Measurements from ENCODE around the gene SLC12A6.

Gene SLC12A6

DNA sequence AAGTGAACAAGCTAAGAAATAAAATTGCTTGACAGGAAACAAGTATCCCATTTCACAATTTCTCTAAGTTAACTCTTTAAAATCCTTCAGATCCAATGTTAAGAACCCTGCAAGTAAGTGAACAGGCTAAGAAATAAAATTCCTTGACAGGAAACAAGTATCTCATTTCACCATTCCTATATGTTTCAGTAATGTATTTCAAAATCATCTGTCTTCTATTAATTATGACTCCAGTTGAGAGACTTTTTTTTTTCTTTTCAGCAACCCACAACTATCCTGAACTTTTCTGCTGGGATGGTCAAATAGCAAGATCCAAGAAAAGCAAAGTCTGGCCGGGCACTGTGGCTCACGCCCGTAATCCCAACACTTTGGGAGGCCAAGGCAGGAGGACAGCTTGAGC is 2.4 kb upstream of the SLC12A6 start:
- H3K27me3 ChIP-seq (ENCODE audit: control insufficient read depth, insufficient read depth, low read length), result peaks cover 6% of the 10 kb centered on the region; the same call in 1 of the 2 replicates
- no peak overlapping the region for H3K9ac ChIP-seq (ENCODE audit: low read length)
- peaks cover 5% of the 10 kb centered on the region; the same call in 1 of the 2 replicates for H3K4me1 ChIP-seq (ENCODE audit: control insufficient read depth, insufficient read depth, low read length)
- H3K9me3 ChIP-seq (ENCODE audit: control insufficient read depth, insufficient read depth, low read depth, low read length), result no peaks in the 10 kb centered on the region
- H3K27ac ChIP-seq (ENCODE audit: low read depth, low read length), result no peak overlapping the region
- no peak overlapping the region for H3K4me3 ChIP-seq (ENCODE audit: low read depth, low read length)
- peaks cover 14% of the 10 kb centered on the region for H3K36me3 ChIP-seq (ENCODE audit: control insufficient read depth, insufficient read depth, low read length)

DNA sequence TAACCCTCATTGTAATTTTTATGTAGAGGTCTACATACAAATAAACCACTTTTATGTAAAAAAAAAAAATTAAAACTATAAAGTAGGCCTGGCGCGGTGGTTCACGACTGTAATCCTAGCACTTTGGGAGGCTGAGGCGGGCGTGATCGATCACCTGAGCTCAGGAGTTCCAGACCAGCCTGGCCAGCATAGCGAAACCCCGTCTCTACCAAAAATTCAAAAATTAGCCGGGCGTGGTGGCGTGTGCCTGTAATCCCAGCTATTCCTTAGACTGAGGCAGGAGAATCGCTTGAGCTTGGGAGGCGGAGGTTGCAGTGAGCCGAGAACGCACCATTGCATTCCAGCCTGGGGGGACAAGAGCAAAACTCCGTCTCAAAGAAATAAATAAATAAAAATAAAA is 766 bp upstream of the SLC12A6 start:
- H3K4me1 ChIP-seq (ENCODE audit: control insufficient read depth, insufficient read depth, low read length), result peaks cover 5% of the 10 kb centered on the region; the same call in 1 of the 2 replicates
- H3K36me3 ChIP-seq (ENCODE audit: control insufficient read depth, insufficient read depth, low read length), result peaks cover 14% of the 10 kb centered on the region
- H3K27ac ChIP-seq (ENCODE audit: low read depth, low read length), result no peak overlapping the region
- peaks cover 6% of the 10 kb centered on the region; the same call in 1 of the 2 replicates for H3K27me3 ChIP-seq (ENCODE audit: control insufficient read depth, insufficient read depth, low read length)
- no peak overlapping the region for H3K9ac ChIP-seq (ENCODE audit: low read length)
- H3K4me3 ChIP-seq (ENCODE audit: low read depth, low read length), result peak overlapping the region; percentile 91
- H3K9me3 ChIP-seq (ENCODE audit: control insufficient read depth, insufficient read depth, low read depth, low read length), result no peaks in the 10 kb centered on the region

GRCh38 chr15:34336991-34337556 is 507 bp downstream of the SLC12A6 start:
- Histone ChIP-seq H3K36me3 (ENCODE audit: control insufficient read depth, insufficient read depth, low read length) (peaks cover 14% of the 10 kb centered on the region), H3K9me3 (ENCODE audit: control insufficient read depth, insufficient read depth, low read depth, low read length) (no peaks in the 10 kb centered on the region), H3K27ac (ENCODE audit: low read depth, low read length) (no peak overlapping the region), H3K4me1 (ENCODE audit: control insufficient read depth, insufficient read depth, low read length) (peaks cover 5% of the 10 kb centered on the region; the same call in 1 of the 2 replicates), H3K9ac (ENCODE audit: low read length) (peak overlapping the region; percentile 63), H3K4me3 (ENCODE audit: low read depth, low read length) (peak overlapping the region; percentile 91), H3K27me3 (ENCODE audit: control insufficient read depth, insufficient read depth, low read length) (peaks cover 6% of the 10 kb centered on the region; the same call in 1 of the 2 replicates)

GRCh38 chr15:34336231-34336990 is 1.2 kb downstream of the SLC12A6 start:
- H3K9me3 ChIP-seq (ENCODE audit: control insufficient read depth, insufficient read depth, low read depth, low read length), result no peaks in the 10 kb centered on the region
- H3K9ac ChIP-seq (ENCODE audit: low read length), result peak overlapping the region; percentile 63
- H3K4me1 ChIP-seq (ENCODE audit: control insufficient read depth, insufficient read depth, low read length), result peaks cover 5% of the 10 kb centered on the region; the same call in 1 of the 2 replicates
- peaks cover 10% of the 10 kb centered on the region for H3K36me3 ChIP-seq (ENCODE audit: control insufficient read depth, insufficient read depth, low read length)
- peak overlapping the region; percentile 91 for H3K4me3 ChIP-seq (ENCODE audit: low read depth, low read length)
- no peak overlapping the region for H3K27ac ChIP-seq (ENCODE audit: low read depth, low read length)
- peaks cover 6% of the 10 kb centered on the region; the same call in 1 of the 2 replicates for H3K27me3 ChIP-seq (ENCODE audit: control insufficient read depth, insufficient read depth, low read length)

DNA sequence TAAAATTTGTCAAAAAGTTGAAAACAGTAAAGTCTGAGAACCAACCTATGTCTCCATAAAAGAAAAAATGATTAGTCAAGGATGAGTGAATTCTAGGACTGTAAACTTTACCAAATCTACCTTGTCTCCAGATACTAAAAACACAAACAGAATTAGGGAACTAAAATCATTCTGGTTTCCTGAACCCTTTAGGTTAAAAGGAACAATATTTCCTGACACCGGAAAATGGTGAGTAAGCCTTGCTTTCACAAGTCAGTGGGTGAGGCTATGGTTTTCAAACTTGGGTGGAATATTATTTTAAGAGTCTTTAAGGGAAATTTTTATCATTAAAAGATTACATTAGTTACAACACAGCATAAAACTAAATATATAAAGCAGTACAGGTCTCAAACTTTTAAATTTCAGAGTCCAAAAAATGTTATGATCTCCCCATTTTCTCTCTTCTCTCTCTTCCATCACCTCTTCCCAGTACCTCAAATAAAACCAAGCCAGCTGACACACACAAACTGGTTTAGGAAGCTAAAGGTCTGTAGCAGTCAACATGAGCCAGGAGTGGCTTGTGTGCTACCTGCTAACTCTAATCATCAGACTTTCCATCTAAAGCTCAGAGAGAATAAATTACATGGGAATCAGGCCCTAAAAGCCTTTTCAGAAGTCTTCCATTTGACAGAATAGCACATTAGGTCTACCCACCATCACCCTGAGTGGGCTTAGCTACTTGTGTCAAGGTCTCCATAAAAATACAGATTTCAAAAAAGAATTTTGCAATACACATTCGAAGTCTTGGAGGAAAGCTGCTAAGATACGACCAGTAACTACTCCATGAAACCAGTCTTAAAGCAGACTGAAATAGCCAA is 2.2 kb downstream of the SLC12A6 start:
- H3K9ac ChIP-seq (ENCODE audit: low read length), result no peak overlapping the region

DNA sequence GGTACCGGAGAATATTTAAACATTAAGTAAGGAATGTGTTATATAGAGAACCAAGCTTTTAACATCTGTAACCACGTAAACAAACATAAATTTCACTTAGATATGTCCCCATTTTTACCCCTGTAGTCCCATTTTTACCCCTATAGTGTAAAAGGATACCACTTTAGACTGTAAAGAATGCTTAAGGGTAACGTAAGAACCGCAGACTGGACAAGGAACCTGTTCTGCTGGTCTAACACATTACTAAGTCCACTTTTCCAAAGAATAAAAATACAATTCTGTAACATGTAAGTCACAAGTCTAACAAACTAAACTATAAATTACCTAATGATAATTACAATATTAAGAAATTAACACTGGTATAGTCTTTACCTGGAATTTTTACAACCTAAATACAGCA is 2.9 kb downstream of the SLC12A6 start:
- no peaks in the 10 kb centered on the region for H3K36me3 ChIP-seq (ENCODE audit: control insufficient read depth, insufficient read depth, low read length)
- H3K4me1 ChIP-seq (ENCODE audit: control insufficient read depth, insufficient read depth, low read length), result peaks cover 5% of the 10 kb centered on the region; the same call in 1 of the 2 replicates
- H3K9me3 ChIP-seq (ENCODE audit: control insufficient read depth, insufficient read depth, low read depth, low read length), result no peaks in the 10 kb centered on the region
- H3K9ac ChIP-seq (ENCODE audit: low read length), result no peak overlapping the region
- peaks cover 6% of the 10 kb centered on the region; the same call in 1 of the 2 replicates for H3K27me3 ChIP-seq (ENCODE audit: control insufficient read depth, insufficient read depth, low read length)
- H3K27ac ChIP-seq (ENCODE audit: low read depth, low read length), result no peak overlapping the region
- H3K4me3 ChIP-seq (ENCODE audit: low read depth, low read length), result no peak overlapping the region

More for the DNA sequence above, 2.2 kb downstream of the SLC12A6 start:
- Histone ChIP-seq H3K36me3 (ENCODE audit: control insufficient read depth, insufficient read depth, low read length) (0 out of 2 replicates have a peak, but pooled peaks cover 4% of the 10 kb centered on the region), H3K9me3 (ENCODE audit: control insufficient read depth, insufficient read depth, low read depth, low read length) (no peaks in the 10 kb centered on the region), H3K4me3 (ENCODE audit: low read depth, low read length) (no peak overlapping the region), H3K27me3 (ENCODE audit: control insufficient read depth, insufficient read depth, low read length) (peaks cover 6% of the 10 kb centered on the region; the same call in 1 of the 2 replicates), H3K4me1 (ENCODE audit: control insufficient read depth, insufficient read depth, low read length) (peaks cover 5% of the 10 kb centered on the region; the same call in 1 of the 2 replicates), H3K27ac (ENCODE audit: low read depth, low read length) (no peak overlapping the region)

DNA sequence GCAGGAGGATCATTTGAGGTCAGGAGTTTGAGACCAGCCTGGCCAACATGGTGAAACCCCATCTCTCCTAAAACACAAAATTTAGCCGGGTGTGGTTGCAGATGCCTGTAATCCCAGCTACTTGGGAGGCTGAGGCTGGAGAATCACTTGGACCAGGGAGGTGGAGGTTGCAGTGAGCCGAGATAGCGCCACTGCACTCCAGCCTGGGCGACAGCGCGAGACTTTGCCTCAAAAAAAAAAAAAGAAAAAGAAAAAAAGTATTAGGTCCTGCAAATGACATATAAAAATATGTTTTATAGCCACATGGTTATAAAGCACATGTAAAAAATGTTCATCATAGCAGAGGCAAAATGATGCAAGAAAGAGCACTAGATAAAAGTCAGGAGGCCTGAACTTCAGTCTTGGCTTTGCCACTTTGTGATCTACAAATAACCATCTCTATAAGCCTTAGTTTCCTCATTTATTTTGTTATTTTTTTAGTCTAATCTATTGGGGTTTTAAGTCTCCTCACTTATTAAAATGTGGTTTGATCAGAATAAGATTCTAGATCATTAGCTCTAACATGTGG is 4.9 kb downstream of the SLC12A6 start:
- Histone ChIP-seq H3K4me1 (ENCODE audit: control insufficient read depth, insufficient read depth, low read length) (peaks cover 5% of the 10 kb centered on the region; the same call in 1 of the 2 replicates), H3K27me3 (ENCODE audit: control insufficient read depth, insufficient read depth, low read length) (peaks cover 6% of the 10 kb centered on the region; the same call in 1 of the 2 replicates), H3K9me3 (ENCODE audit: control insufficient read depth, insufficient read depth, low read depth, low read length) (no peaks in the 10 kb centered on the region), H3K4me3 (ENCODE audit: low read depth, low read length) (no peak overlapping the region), H3K27ac (ENCODE audit: low read depth, low read length) (no peak overlapping the region), H3K36me3 (ENCODE audit: control insufficient read depth, insufficient read depth, low read length) (no peaks in the 10 kb centered on the region), H3K9ac (ENCODE audit: low read length) (no peak overlapping the region)

- Histone ChIP-seq H3K9me3 (ENCODE audit: control insufficient read depth, insufficient read depth, low read depth, low read length) (no peaks in the 10 kb centered on the region), H3K27ac (ENCODE audit: low read depth, low read length) (no peak overlapping the region), H3K27me3 (ENCODE audit: control insufficient read depth, insufficient read depth, low read length) (peaks cover under 1% of the 10 kb centered on the region; the same call in 1 of the 2 replicates), H3K36me3 (ENCODE audit: control insufficient read depth, insufficient read depth, low read length) (no peaks in the 10 kb centered on the region), H3K9ac (ENCODE audit: low read length) (no peak overlapping the region), H3K4me1 (ENCODE audit: control insufficient read depth, insufficient read depth, low read length) (peaks cover 1% of the 10 kb centered on the region; the same call in 1 of the 2 replicates), H3K4me3 (ENCODE audit: low read depth, low read length) (no peak overlapping the region)
Measured at GRCh38 chr15:34331809-34332208, 5.8 kb downstream of the SLC12A6 start.

DNA sequence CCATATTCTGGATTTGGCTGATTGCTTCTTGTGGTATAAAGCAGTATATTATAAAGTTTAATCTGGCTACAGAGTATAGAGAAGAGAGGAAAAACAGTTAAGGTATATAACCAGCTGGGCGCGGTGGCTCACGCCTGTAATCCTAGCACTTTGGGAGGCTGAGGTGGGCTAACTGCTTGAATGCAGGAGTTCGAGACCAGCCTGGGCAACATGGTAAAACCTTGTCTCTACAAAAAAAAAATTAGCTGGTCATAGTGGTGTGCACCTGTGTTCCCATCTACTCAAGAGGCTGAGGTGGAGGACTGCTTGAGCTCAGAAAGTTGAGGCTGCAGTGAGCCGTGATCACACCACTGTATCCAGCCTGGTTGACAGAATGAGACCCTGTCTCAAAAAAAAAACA is 7.3 kb downstream of the SLC12A6 start:
- no peaks in the 10 kb centered on the region for H3K36me3 ChIP-seq (ENCODE audit: control insufficient read depth, insufficient read depth, low read length)
- no peaks in the 10 kb centered on the region for H3K27me3 ChIP-seq (ENCODE audit: control insufficient read depth, insufficient read depth, low read length)
- H3K9ac ChIP-seq (ENCODE audit: low read length), result no peak overlapping the region
- H3K9me3 ChIP-seq (ENCODE audit: control insufficient read depth, insufficient read depth, low read depth, low read length), result no peaks in the 10 kb centered on the region
- no peak overlapping the region for H3K27ac ChIP-seq (ENCODE audit: low read depth, low read length)
- no peaks in the 10 kb centered on the region for H3K4me1 ChIP-seq (ENCODE audit: control insufficient read depth, insufficient read depth, low read length)
- no peak overlapping the region for H3K4me3 ChIP-seq (ENCODE audit: low read depth, low read length)

DNA sequence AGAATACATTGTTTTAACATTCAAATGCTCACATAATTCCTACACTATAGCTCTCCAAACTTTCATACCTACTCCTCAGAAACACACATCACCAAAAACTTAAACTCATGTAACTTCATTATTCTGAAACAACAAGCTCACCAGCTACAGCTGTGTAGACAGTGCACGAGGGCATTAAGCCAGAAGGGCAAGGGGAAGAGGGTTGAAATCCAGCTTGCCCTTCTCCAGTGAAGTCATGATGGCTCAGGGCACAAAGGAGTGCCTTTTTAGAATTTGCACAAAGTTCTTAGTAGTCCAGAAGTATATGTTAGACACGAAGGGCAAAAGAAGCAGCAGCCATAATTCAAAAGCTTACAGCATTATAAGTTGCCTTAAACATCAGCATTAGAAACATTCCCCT is 8.6 kb downstream of the SLC12A6 start:
- H3K4me3 ChIP-seq (ENCODE audit: low read depth, low read length), result no peak overlapping the region
- no peaks in the 10 kb centered on the region for H3K27me3 ChIP-seq (ENCODE audit: control insufficient read depth, insufficient read depth, low read length)
- H3K4me1 ChIP-seq (ENCODE audit: control insufficient read depth, insufficient read depth, low read length), result no peaks in the 10 kb centered on the region
- H3K27ac ChIP-seq (ENCODE audit: low read depth, low read length), result no peak overlapping the region
- H3K36me3 ChIP-seq (ENCODE audit: control insufficient read depth, insufficient read depth, low read length), result no peaks in the 10 kb centered on the region
- H3K9me3 ChIP-seq (ENCODE audit: control insufficient read depth, insufficient read depth, low read depth, low read length), result no peaks in the 10 kb centered on the region
- H3K9ac ChIP-seq (ENCODE audit: low read length), result no peak overlapping the region
